Vein endothelial cell (primary cell): ENCODE data around the gene HOXC10. TPM values are rescaled to one million over a fixed set of nuclear protein-coding genes. Genes with fewer than 3 reads are reported as not detected.

ENCODE experiments used
- small RNA-seq: library from RNA; depleted of rRNA; stranded (forward); fragments of <200 nt; gene quantifications from one replicate; pipeline ENCODE3, GENCODE V24; 2012
- total RNA-seq: library from RNA; depleted of rRNA; stranded (reverse); fragments of >200 nt; gene quantifications from 2 replicates; pipeline ENCODE4 v1.2.3, GENCODE V29; 2012

Gene HOXC10
- total RNA-seq = not detected in 2 replicates

GRCh38 chr12:53984901-53985691 is at the start of gene HOXC10:
TSS of gene HOXC10 (plus strand) at chr12:53985146. CDS start at chr12:53985260, 114 bp downstream.

GRCh38 chr12:53938326-53939140 is 46.4 kb upstream of the HOXC10 start, which contains the start of gene HOXC13:
TSS of gene HOXC13 (plus strand) at chr12:53938831. CDS start at chr12:53938907, 76 bp downstream.

GRCh38 chr12:53954694-53955035 is 30.3 kb upstream of the HOXC10 start, which contains the start of gene HOXC12:
TSS of gene HOXC12 (plus strand) at chr12:53954903. CDS start at chr12:53954930, 27 bp downstream.

GRCh38 chr12:53972722-53973235 is 12.2 kb upstream of the HOXC10 start, which contains the start of gene HOXC11:
TSS of gene HOXC11 (plus strand) at chr12:53973126. CDS start at chr12:53973242, 116 bp downstream.

GRCh38 chr12:53974084-53975063 is 10.6 kb upstream of the HOXC10 start, which contains the start of gene HOTAIR:
TSS of gene HOTAIR (minus strand) at chr12:53974954.

GRCh38 chr12:54000116-54001114 is 15.5 kb downstream of the HOXC10 start, which contains the start of gene HOXC9:
TSS of gene HOXC9 (plus strand) at chr12:54000161. CDS start at chr12:54000189, 28 bp downstream.

GRCh38 chr12:54028314-54029201 is 43.6 kb downstream of the HOXC10 start, which contains the start of gene HOXC6:
TSS of gene HOXC6 (plus strand) at chr12:54028440. CDS start at chr12:54028522, 82 bp downstream.

GRCh38 chr12:54032627-54033100 is 47.7 kb downstream of the HOXC10 start, which contains the start of gene HOXC5:
TSS of gene HOXC5 (plus strand) at chr12:54033050. CDS start at chr12:54033123, 73 bp downstream.

Small RNAs within 50 kb of the gene (small RNA-seq; reads per million reads assigned to genes)
- gene AC012531.3 = not detected
- gene AC012531.4 = not detected
- gene HOXC5 = not detected
- not detected for gene MIR196A2
- gene MIR615 = 1.2 reads per million, percentile 65 among the genes with 10 or more reads in this experiment
- gene RF01905 = not detected
- not detected for gene RF01906

Other genes with a start within 250 kb of the HOXC10 start
- not detected in 2 replicates for gene CISTR, start 233.2 kb upstream of the HOXC10 start, total RNA-seq
- not detected in 2 replicates for gene HOXC13, start 46.3 kb upstream of the HOXC10 start, total RNA-seq
- not detected in 2 replicates for gene HOXC12, start 30.2 kb upstream of the HOXC10 start, total RNA-seq
- under 0.01 TPM in 1 of 2 replicates, not detected in the other for gene HOXC11, start 12.0 kb upstream of the HOXC10 start, total RNA-seq
- gene HOTAIR, start 10.2 kb upstream of the HOXC10 start, total RNA-seq = under 0.01 TPM in 1 of 2 replicates, not detected in the other
- gene HOXC9, start 15.0 kb downstream of the HOXC10 start, total RNA-seq = under 0.01 and 0.19 TPM in 2 replicates
- 0.10 TPM in 1 of 2 replicates, not detected in the other for gene HOXC8, start 23.8 kb downstream of the HOXC10 start, total RNA-seq
- gene HOXC6, start 43.3 kb downstream of the HOXC10 start, total RNA-seq = not detected in 2 replicates
- gene HOXC5, start 47.9 kb downstream of the HOXC10 start, total RNA-seq = not detected in 2 replicates
- not detected in 2 replicates for gene HOXC4, start 68.7 kb downstream of the HOXC10 start, total RNA-seq
- gene SMUG1, start 203.8 kb downstream of the HOXC10 start, total RNA-seq = 12.8 and 24.2 TPM in 2 replicates